Osteocyte (in vitro differentiated cells): ENCODE results near the gene SLC35E2B. TPM values are rescaled to one million over a fixed set of nuclear protein-coding genes. Genes with fewer than 3 reads are reported as not detected.

Experiments
- DNase-seq: peaks from one replicate; pipeline ENCODE4 v3.0.0; 2021; ENCODE audit warnings: mixed read lengths; ENCODE audit not compliant: unreplicated experiment; ENCODE audit errors: extremely low spot score
- H3K27ac Mint-ChIP-seq: one replicate; pipeline ENCODE4 v1.8.0; 2021; ENCODE audit warnings: mild to moderate bottlenecking, mixed read lengths; ENCODE audit not compliant: unreplicated experiment
- H3K27me3 Mint-ChIP-seq: one replicate; pipeline ENCODE4 v1.8.0; 2021; ENCODE audit warnings: mixed read lengths; ENCODE audit not compliant: unreplicated experiment
- H3K36me3 Mint-ChIP-seq: one replicate; pipeline ENCODE4 v1.8.0; 2021; ENCODE audit warnings: mixed read lengths; ENCODE audit not compliant: unreplicated experiment
- H3K4me1 Mint-ChIP-seq: one replicate; pipeline ENCODE4 v1.8.0; 2021; ENCODE audit warnings: mixed read lengths; ENCODE audit not compliant: unreplicated experiment
- H3K4me3 Mint-ChIP-seq: one replicate; pipeline ENCODE4 v1.8.0; 2021; ENCODE audit warnings: mild to moderate bottlenecking, moderate library complexity, mixed read lengths; ENCODE audit not compliant: unreplicated experiment
- H3K9me3 Mint-ChIP-seq: one replicate; pipeline ENCODE4 v1.8.0; 2021; ENCODE audit warnings: mixed read lengths; ENCODE audit not compliant: unreplicated experiment
- total RNA-seq: library from RNA; stranded (reverse); gene quantifications from 2 replicates; pipeline ENCODE4 v1.2.1, GENCODE V29; 2021
- TF ChIP-seq, protein P1 (sequence below): fragments of 200-600 bp; sonication (generic); IDR thresholded peaks from 2 replicates; pipeline ENCODE4 v1.5.0; 2021; ENCODE audit warnings: antibody characterized with exemption, mild to moderate bottlenecking, moderate library complexity

Gene SLC35E2B
- total RNA-seq, 1 donor from 2014 or later, result 84.9 TPM

DNA sequence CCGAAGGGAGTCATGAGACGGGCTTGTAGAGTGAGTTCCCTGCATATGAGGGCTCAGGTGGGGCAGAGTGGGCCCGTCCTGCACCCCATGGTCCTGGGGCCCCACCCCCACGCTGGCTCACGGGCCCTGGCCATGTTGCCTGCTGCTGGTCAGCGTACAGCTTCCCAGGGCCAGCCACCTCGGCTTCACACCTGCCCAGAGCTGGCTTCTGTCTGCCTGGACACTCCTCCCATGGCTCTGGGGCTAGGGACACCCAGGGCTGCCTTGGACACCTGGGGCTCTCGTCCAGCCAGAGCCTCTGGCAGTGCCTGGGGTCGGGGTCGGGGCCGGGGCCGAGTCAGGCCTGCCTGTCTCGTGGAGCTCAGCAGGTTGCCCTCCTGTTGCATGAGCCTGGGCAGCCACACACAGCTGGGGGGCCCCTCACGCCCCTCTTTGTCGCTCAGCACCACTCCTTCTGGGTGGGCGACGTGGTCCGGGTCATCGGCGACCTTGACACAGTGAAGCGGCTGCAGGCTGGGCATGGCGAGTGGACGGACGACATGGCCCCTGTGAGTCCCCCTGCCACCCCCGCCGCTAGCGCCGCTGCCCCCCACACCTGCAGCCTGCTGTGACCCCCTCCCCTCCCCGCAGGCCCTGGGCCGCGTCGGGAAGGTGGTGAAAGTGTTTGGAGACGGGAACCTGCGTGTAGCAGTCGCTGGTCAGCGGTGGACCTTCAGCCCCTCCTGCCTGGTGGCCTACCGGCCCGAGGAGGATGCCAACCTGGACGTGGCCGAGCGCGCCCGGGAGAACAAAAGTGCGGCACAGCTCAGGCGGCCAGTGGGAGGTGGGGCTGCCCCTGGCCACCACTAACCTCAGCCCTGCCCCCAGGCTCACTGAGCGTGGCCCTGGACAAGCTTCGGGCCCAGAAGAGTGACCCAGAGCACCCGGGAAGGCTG, 66.1 kb downstream of the SLC35E2B start:
- no peak for DNase-seq
- Mint-ChIP-seq H3K9me3 (no peaks in the 10 kb centered on the region), H3K27ac (no peak overlapping the region), H3K4me1 (peaks cover under 1% of the 10 kb centered on the region), H3K36me3 (no peaks in the 10 kb centered on the region), H3K4me3 (no peak overlapping the region), H3K27me3 (no peaks in the 10 kb centered on the region)
- TF ChIP-seq, protein P1, sequence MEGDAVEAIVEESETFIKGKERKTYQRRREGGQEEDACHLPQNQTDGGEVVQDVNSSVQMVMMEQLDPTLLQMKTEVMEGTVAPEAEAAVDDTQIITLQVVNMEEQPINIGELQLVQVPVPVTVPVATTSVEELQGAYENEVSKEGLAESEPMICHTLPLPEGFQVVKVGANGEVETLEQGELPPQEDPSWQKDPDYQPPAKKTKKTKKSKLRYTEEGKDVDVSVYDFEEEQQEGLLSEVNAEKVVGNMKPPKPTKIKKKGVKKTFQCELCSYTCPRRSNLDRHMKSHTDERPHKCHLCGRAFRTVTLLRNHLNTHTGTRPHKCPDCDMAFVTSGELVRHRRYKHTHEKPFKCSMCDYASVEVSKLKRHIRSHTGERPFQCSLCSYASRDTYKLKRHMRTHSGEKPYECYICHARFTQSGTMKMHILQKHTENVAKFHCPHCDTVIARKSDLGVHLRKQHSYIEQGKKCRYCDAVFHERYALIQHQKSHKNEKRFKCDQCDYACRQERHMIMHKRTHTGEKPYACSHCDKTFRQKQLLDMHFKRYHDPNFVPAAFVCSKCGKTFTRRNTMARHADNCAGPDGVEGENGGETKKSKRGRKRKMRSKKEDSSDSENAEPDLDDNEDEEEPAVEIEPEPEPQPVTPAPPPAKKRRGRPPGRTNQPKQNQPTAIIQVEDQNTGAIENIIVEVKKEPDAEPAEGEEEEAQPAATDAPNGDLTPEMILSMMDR, result no peak

DNA sequence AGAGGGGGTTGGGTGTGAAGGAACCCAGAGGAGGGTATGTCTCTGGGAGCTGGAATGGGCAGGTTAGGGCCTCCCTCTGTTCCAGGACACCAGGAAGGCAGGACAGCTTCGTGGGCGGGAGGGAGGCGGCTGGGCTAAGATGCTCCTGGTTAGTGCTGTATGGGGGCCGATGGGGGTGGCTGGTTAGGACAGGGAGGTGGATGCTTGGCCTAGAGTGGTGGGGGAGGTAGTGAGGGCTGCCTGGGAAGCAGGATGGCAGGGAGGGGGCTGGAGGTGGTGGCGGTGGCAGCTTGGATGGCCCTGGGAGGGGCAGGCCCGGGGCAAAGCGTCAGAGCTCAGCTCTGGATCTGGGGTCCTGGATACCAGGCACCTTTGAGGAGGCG, 66.8 kb downstream of the SLC35E2B start:
- H3K4me1 Mint-ChIP-seq, result no peaks in the 10 kb centered on the region
- TF ChIP-seq, protein P1, result no peak
- H3K27me3 Mint-ChIP-seq, result no peaks in the 10 kb centered on the region
- no peak overlapping the region for H3K27ac Mint-ChIP-seq
- no peak overlapping the region for H3K4me3 Mint-ChIP-seq
- no peak for DNase-seq
- H3K36me3 Mint-ChIP-seq, result no peaks in the 10 kb centered on the region
- H3K9me3 Mint-ChIP-seq, result no peaks in the 10 kb centered on the region

DNA sequence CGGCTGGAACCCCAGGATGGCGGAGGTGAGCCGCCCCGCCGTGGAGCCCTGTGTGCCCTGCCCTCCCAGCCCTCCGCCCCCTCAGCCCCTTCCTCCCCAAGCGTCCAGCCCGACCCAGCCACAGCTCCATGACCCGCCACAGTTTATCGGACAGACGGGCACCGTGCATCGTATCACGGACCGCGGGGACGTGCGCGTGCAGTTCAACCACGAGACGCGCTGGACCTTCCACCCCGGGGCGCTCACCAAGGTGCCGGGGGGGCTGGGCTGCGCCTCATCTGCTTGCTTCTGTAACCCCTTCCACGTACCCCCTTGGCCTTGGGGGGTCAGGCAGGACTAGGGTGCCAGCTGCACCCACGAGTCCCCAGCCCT, 67.2 kb downstream of the SLC35E2B start:
- TF ChIP-seq, protein P1, result no peak
- no peaks in the 10 kb centered on the region for H3K36me3 Mint-ChIP-seq
- no peak overlapping the region for H3K4me3 Mint-ChIP-seq
- H3K9me3 Mint-ChIP-seq, result no peaks in the 10 kb centered on the region
- no peaks in the 10 kb centered on the region for H3K27me3 Mint-ChIP-seq
- DNase-seq, result no peak
- no peaks in the 10 kb centered on the region for H3K4me1 Mint-ChIP-seq
- H3K27ac Mint-ChIP-seq, result no peak overlapping the region

DNA sequence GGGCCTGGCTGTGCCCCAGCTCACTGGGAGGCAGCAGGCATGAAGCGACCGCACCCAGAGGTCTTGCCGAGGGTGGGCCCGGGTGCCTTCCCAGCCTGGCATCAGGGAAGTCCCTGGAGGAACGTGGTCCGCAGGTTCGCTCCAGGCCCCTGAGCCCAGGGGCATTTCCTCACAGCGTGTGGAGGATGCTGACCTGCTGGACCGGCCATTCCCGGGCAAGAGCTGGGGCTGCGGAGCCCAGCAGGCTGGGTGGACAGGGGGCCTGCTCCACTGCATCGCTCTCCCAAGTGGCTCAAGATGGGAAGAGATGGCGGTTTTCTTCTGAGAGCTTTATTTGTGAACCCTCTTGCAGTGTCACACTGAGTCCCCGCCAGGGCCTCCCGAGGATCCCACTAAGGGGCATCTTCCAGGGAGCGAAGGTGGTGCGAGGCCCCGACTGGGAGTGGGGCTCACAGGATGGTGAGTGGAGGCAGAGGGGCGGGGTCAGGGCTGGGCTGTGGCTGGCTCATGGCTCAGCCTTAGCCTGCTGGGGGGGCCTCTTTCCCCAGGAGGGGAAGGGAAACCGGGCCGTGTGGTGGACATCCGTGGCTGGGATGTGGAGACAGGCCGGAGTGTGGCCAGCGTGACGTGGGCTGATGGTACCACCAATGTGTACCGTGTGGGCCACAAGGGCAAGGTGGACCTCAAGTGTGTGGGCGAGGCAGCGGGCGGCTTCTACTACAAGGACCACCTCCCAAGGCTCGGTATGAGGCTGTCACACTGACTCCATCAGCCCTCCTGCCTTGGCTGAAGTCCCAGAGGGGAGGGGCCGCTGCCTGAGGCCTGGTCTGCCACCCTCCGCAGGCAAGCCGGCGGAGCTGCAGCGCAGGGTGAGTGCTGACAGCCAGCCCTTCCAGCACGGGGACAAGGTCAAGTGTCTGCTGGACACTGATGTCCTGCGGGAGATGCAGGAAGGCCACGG, 67.9 kb downstream of the SLC35E2B start:
- no peak overlapping the region for H3K27ac Mint-ChIP-seq
- H3K9me3 Mint-ChIP-seq, result no peaks in the 10 kb centered on the region
- H3K4me3 Mint-ChIP-seq, result no peak overlapping the region
- H3K36me3 Mint-ChIP-seq, result no peaks in the 10 kb centered on the region
- DNase-seq, result no peak
- TF ChIP-seq, protein P1, result no peak
- H3K27me3 Mint-ChIP-seq, result no peaks in the 10 kb centered on the region
- no peaks in the 10 kb centered on the region for H3K4me1 Mint-ChIP-seq
